HepG2 (cell line): ENCODE measurements around the gene PIP4K2C. TPM values are rescaled to one million over a fixed set of nuclear protein-coding genes. Genes with fewer than 3 reads are reported as not detected.

ENCODE experiments used
- FOXA3 ChIP-seq: IDR thresholded peaks from 2 replicates; pipeline ENCODE4 v1.6.1; 2016; ENCODE audit warnings: missing genetic modification reagents, missing compliant biosample characterization
- HES4 ChIP-seq: sonication (generic); formaldehyde crosslinking; IDR thresholded peaks from 2 replicates; pipeline ENCODE4 v1.9.0; 2021; ENCODE audit warnings: mild to moderate bottlenecking, missing genetic modification reagents, borderline replicate concordance
- HNF4G ChIP-seq, 2 experiments: sonication (generic) in 1 of 2; formaldehyde crosslinking in 1 of 2; IDR thresholded peaks; 2 replicates each; pipeline versions ENCODE4 v1.4.0 to v1.6.1; 2011 to 2020; ENCODE audit warnings: borderline replicate concordance in 2 of 2, low read depth in 2 of 2, mild to moderate bottlenecking in 2 of 2, low read length in 1 of 2, missing genetic modification reagents in 1 of 2, moderate library complexity in 1 of 2
- MYPOP ChIP-seq: sonication (generic); formaldehyde crosslinking; IDR thresholded peaks from 2 replicates; pipeline ENCODE4 v1.8.1; 2023; ENCODE audit warnings: mild to moderate bottlenecking, moderate library complexity, missing genetic modification reagents
- SP2 ChIP-seq: sonication (generic); formaldehyde crosslinking; IDR thresholded peaks from 2 replicates; pipeline ENCODE4 v1.5.1; 2020; ENCODE audit warnings: mild to moderate bottlenecking, missing genetic modification reagents
- ZBTB42 ChIP-seq: sonication (generic); formaldehyde crosslinking; IDR thresholded peaks from 2 replicates; pipeline ENCODE4 v1.5.0; 2020; ENCODE audit warnings: mild to moderate bottlenecking, missing genetic modification reagents
- ZBTB7B ChIP-seq: sonication (generic); formaldehyde crosslinking; IDR thresholded peaks from 2 replicates; pipeline ENCODE4 v1.4.0; 2020; ENCODE audit warnings: missing genetic modification reagents
- ZFP1 ChIP-seq: IDR thresholded peaks from 2 replicates; pipeline ENCODE4 v1.6.1; 2016
- ZMYM2 ChIP-seq: sonication (generic); formaldehyde crosslinking; IDR thresholded peaks from 2 replicates; pipeline ENCODE4 v1.8.0; 2022; ENCODE audit warnings: mild to moderate bottlenecking, missing genetic modification reagents
- ZNF235 ChIP-seq: sonication (generic); formaldehyde crosslinking; IDR thresholded peaks from 2 replicates; pipeline ENCODE4 v1.8.1; 2023; ENCODE audit warnings: mild to moderate bottlenecking, missing genetic modification reagents, borderline replicate concordance
- ZNF570 ChIP-seq: sonication (generic); formaldehyde crosslinking; IDR thresholded peaks from 2 replicates; pipeline ENCODE4 v1.4.0; 2020; ENCODE audit warnings: mild to moderate bottlenecking, missing genetic modification reagents, borderline replicate concordance
- ZNF646 ChIP-seq: sonication (generic); formaldehyde crosslinking; IDR thresholded peaks from 2 replicates; pipeline ENCODE4 v1.9.0; 2021; ENCODE audit warnings: mild to moderate bottlenecking, missing genetic modification reagents
- polyA plus RNA-seq, 8 experiments: library from polyadenylated mRNA; depleted of rRNA in 3 of 8; stranded (reverse) in 7 of 8; unstranded in 1 of 8; fragments of >200 nt; fragmentation: Illumina TruSeq in 4 of 8; extraction: Trizol in 4 of 8; gene quantifications; 2 replicates each; pipeline versions ENCODE4 v1.2.1 to v1.2.3, GENCODE V29; 2011 to 2016; ENCODE audit warnings: low read depth in 4 of 8, missing spikeins in 1 of 8, mixed read lengths in 1 of 8; ENCODE audit not compliant: insufficient read depth in 1 of 8
- total RNA-seq, 5 experiments: library from RNA; depleted of rRNA; stranded (reverse); fragments of >200 nt; fragmentation: Illumina TruSeq; extraction: Trizol; gene quantifications; 2 replicates each; pipeline ENCODE4 v1.2.3, GENCODE V29; 2016; ENCODE audit warnings: low read depth in 1 of 5
- TF ChIP-seq, protein P1 (sequence below): sonication (generic); formaldehyde crosslinking; IDR thresholded peaks from 2 replicates; pipeline ENCODE4 v1.5.0; 2020; ENCODE audit warnings: missing genetic modification reagents
- TF ChIP-seq, protein P2 (sequence below): sonication (generic); formaldehyde crosslinking; conservative IDR thresholded peaks from 2 replicates; pipeline ENCODE4 v1.5.0; 2020; ENCODE audit warnings: missing genetic modification reagents

PIP4K2C gene
- total and polyA plus RNA-seq, 2 of the 13 experiments (the other 11 are each of a cell fraction or from before 2014, with no cell fraction given): 23.3 to 26.4 TPM

DNA sequence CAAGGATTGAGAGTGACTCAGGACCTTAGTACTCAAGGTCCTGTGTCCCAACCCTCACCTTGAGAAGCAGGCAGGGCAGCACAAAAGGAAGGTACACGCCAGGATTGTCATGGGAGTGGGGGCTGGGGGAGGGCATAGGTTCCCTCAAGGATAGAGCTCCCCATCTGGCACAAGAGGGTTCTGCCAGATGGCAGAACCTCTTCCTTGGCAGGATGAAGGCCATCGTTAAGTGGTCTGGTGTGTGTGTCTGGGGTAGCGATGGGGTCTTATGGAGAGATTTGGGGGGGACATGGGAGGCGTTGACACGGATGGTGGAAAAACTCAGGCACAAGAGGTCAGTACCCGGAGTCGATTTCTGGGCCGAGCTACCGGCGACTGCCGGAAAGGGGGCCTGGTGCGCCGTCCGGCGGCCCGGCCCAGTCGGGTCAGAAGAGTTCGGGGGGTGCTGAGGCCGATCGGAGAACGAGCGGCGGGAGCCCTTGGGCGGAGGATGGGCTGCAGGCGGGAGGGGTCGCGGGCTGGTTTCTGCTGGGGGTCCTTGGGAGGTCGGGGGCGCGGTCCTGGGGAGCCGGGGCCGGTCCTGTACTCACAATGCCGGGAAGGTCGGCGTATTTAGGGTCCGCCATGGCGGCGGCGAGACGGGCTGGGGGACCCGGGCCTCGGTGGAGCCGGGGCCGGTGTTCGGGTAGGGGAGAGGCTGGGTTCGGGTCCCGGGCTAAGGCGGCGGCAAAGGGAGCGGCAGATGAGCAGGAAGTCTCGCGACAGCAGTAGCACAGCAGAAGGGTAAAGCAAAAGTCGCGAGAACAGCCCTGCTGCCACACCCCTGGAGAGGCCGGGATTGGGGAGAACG lies 44.3 kb upstream of the PIP4K2C start, which contains the start of gene DCTN2 (continued):
- no peak for TF ChIP-seq ZNF570 (CRISPR knock-in tag)
- TF ChIP-seq ZBTB42 (CRISPR knock-in tag): no peak
- no peak for TF ChIP-seq ZFP1 (CRISPR knock-in tag)
- no peak for TF ChIP-seq MYPOP (CRISPR knock-in tag)
- TF ChIP-seq, protein P1, sequence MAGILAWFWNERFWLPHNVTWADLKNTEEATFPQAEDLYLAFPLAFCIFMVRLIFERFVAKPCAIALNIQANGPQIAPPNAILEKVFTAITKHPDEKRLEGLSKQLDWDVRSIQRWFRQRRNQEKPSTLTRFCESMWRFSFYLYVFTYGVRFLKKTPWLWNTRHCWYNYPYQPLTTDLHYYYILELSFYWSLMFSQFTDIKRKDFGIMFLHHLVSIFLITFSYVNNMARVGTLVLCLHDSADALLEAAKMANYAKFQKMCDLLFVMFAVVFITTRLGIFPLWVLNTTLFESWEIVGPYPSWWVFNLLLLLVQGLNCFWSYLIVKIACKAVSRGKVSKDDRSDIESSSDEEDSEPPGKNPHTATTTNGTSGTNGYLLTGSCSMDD (CRISPR knock-in tag): no peak
- TF ChIP-seq ZNF235 (CRISPR knock-in tag): no peak
- TF ChIP-seq ZNF646 (CRISPR knock-in tag): no peak
- TF ChIP-seq ZBTB7B (CRISPR knock-in tag): peak; percentile 17; the same call in 1 of the 2 replicates
- TF ChIP-seq SP2 (CRISPR knock-in tag): no peak
- no peak for TF ChIP-seq HES4
- TF ChIP-seq FOXA3: 0 out of 2 replicates have a peak, but pooled peaks have one; percentile 40
- no peak for TF ChIP-seq ZMYM2 (CRISPR knock-in tag)
- TF ChIP-seq, protein P2, sequence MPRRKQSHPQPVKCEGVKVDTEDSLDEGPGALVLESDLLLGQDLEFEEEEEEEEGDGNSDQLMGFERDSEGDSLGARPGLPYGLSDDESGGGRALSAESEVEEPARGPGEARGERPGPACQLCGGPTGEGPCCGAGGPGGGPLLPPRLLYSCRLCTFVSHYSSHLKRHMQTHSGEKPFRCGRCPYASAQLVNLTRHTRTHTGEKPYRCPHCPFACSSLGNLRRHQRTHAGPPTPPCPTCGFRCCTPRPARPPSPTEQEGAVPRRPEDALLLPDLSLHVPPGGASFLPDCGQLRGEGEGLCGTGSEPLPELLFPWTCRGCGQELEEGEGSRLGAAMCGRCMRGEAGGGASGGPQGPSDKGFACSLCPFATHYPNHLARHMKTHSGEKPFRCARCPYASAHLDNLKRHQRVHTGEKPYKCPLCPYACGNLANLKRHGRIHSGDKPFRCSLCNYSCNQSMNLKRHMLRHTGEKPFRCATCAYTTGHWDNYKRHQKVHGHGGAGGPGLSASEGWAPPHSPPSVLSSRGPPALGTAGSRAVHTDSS (CRISPR knock-in tag): no peak
- no peak for TF ChIP-seq HNF4G (IDR thresholded peaks at IDR 0.05; ENCODE audit: borderline replicate concordance, low read depth, low read length)
- TF ChIP-seq HNF4G (CRISPR knock-in tag; IDR thresholded peaks at IDR 0.05; ENCODE audit: borderline replicate concordance, low read depth): no peak
